Calu3 (cell line): ENCODE data around the gene LEMD2. TPM values are rescaled to one million over a fixed set of nuclear protein-coding genes. Genes with fewer than 3 reads are reported as not detected.

Experiments used
- BruUV-seq: library from RNA; stranded (reverse); fragments of 400-500 nt; replicated peaks from 2 replicates; lab custom pipeline; 2021; lab: Mats Ljungman, UMichigan
- CTCF ChIA-PET: fragments of 300-600 bp; sonication (Branson Sonifier 250); formaldehyde crosslinking; loops from one replicate; lab custom pipeline; 2022; ENCODE audit warnings: antibody characterized with exemption; lab: Charles Lee
- DNase-seq: peaks from one replicate; pipeline ENCODE4 v3.0.0; 2022
- H3K27ac Mint-ChIP-seq: one replicate; pipeline ENCODE4 v1.8.0; 2022; ENCODE audit warnings: mixed read lengths; ENCODE audit not compliant: unreplicated experiment
- H3K27me3 Mint-ChIP-seq: one replicate; pipeline ENCODE4 v1.8.0; 2022; ENCODE audit warnings: mixed read lengths; ENCODE audit not compliant: unreplicated experiment
- H3K36me3 Mint-ChIP-seq: one replicate; pipeline ENCODE4 v1.8.0; 2022; ENCODE audit warnings: mild to moderate bottlenecking, moderate library complexity, mixed read lengths; ENCODE audit not compliant: insufficient read depth, unreplicated experiment
- H3K4me1 Mint-ChIP-seq: one replicate; pipeline ENCODE4 v1.8.0; 2022; ENCODE audit warnings: mild to moderate bottlenecking, low read depth, mixed read lengths; ENCODE audit not compliant: unreplicated experiment
- H3K4me3 Mint-ChIP-seq: one replicate; pipeline ENCODE4 v1.8.0; 2022; ENCODE audit warnings: mild to moderate bottlenecking, low read depth, moderate library complexity, mixed read lengths; ENCODE audit not compliant: unreplicated experiment
- H3K9me3 Mint-ChIP-seq: one replicate; pipeline ENCODE4 v1.8.0; 2022; ENCODE audit warnings: low read depth, mixed read lengths; ENCODE audit not compliant: unreplicated experiment
- intact Hi-C: fragments of 100-400 bp; cut with micrococcal nuclease; formaldehyde crosslinking; loops from one replicate; pipeline ENCODE4 v1.10.0; 2022; ENCODE audit not compliant: unreplicated experiment
- total RNA-seq: library from RNA; stranded (reverse); gene quantifications from 2 replicates; pipeline ENCODE4 v1.2.3, GENCODE V29; 2022
- TF ChIP-seq, protein P1 (sequence below): fragments of 200-600 bp; IDR thresholded peaks from one replicate; pipeline ENCODE4 v1.8.0; 2022; ENCODE audit warnings: antibody characterized with exemption; ENCODE audit not compliant: unreplicated experiment

Gene LEMD2
- total RNA-seq, 1 experiment from 2014 or later, result 126 TPM

DNA sequence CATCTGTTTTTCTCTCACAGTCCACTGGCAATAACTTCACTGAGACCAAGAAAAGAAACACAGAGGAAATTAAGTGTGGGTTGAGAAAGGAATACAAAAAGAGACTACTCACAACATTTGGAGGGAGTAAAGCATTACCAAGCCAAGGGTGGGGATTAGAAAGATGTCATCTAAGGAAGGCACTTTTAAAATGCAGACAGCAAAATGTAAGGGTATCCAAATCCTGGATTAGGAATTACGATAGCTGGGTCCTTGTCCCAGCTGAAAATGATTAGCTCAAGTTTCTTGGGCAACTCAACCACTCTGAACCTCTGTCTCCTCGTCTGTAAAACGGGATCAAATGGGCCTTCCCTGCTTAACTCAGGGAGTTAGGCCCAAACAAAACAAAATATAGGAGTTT is 2.2 kb downstream of the LEMD2 start:
- Mint-ChIP-seq H3K4me1 (peaks cover 20% of the 10 kb centered on the region), H3K4me3 (no peak overlapping the region), H3K9me3 (no peaks in the 10 kb centered on the region), H3K27ac (no peak overlapping the region), H3K36me3 (peaks cover 32% of the 10 kb centered on the region), H3K27me3 (peaks cover 22% of the 10 kb centered on the region)
- DNase-seq, result no peak
- no TSS peak for BruUV-seq
- CTCF ChIA-PET, result interaction anchor here (0.6 to 2.1 kb wide), 2 partner anchors 16 to 140 kb away, joined by 3 to 5 read pairs; no protein-coding TSS in a partner anchor
- TF ChIP-seq, protein P1, sequence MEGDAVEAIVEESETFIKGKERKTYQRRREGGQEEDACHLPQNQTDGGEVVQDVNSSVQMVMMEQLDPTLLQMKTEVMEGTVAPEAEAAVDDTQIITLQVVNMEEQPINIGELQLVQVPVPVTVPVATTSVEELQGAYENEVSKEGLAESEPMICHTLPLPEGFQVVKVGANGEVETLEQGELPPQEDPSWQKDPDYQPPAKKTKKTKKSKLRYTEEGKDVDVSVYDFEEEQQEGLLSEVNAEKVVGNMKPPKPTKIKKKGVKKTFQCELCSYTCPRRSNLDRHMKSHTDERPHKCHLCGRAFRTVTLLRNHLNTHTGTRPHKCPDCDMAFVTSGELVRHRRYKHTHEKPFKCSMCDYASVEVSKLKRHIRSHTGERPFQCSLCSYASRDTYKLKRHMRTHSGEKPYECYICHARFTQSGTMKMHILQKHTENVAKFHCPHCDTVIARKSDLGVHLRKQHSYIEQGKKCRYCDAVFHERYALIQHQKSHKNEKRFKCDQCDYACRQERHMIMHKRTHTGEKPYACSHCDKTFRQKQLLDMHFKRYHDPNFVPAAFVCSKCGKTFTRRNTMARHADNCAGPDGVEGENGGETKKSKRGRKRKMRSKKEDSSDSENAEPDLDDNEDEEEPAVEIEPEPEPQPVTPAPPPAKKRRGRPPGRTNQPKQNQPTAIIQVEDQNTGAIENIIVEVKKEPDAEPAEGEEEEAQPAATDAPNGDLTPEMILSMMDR, result no peak
- intact Hi-C loops, result no loop called here

DNA sequence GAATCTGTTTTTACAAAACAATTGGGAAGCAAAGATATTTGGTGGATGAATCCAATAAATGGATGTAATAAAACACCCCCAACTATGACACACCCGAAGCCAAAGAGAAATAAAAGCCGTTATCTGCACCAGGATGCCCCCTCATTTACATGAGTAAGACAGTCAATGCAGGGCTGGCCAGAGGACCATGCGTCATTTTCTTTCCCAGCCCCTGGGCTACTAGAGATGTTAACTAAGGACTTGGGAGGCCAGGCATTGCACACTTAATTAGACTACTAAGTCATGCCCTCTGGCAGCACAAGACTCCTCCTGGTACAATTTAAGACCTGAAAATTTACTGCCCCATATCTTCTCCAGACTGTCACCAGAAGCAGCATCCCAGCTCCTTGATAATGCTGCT is 3.2 kb downstream of the LEMD2 start:
- intact Hi-C loops, result no loop called here
- peaks cover 32% of the 10 kb centered on the region for H3K36me3 Mint-ChIP-seq
- DNase-seq, result no peak
- no peak overlapping the region for H3K4me3 Mint-ChIP-seq
- no peak overlapping the region for H3K27ac Mint-ChIP-seq
- peaks cover 29% of the 10 kb centered on the region for H3K4me1 Mint-ChIP-seq
- no peaks in the 10 kb centered on the region for H3K9me3 Mint-ChIP-seq
- TF ChIP-seq, protein P1, result no peak
- peaks cover 13% of the 10 kb centered on the region for H3K27me3 Mint-ChIP-seq
- no TSS peak for BruUV-seq
- CTCF ChIA-PET, result no interaction called here

DNA sequence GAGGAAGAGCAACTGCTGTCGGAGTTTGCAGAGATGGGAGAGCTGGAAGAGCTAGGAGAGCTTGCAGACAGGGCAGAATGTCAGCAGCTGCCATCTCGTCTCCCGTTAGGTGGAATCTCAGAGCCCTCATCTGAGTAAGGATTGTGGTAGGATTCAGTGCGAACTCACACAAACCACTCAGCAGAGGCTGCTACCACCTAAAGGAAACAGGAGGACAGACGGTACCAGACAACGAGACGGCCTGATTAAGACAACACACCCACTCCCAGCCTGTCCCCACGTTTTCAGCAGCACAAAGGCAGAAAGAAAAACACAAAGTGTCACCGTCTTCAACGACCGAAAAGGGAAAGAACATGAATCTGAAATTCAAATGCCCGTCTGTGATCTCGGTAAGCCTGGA is 4.1 kb downstream of the LEMD2 start:
- H3K9me3 Mint-ChIP-seq, result no peaks in the 10 kb centered on the region
- intact Hi-C loops, result no loop called here
- H3K4me1 Mint-ChIP-seq, result peaks cover 36% of the 10 kb centered on the region

DNA sequence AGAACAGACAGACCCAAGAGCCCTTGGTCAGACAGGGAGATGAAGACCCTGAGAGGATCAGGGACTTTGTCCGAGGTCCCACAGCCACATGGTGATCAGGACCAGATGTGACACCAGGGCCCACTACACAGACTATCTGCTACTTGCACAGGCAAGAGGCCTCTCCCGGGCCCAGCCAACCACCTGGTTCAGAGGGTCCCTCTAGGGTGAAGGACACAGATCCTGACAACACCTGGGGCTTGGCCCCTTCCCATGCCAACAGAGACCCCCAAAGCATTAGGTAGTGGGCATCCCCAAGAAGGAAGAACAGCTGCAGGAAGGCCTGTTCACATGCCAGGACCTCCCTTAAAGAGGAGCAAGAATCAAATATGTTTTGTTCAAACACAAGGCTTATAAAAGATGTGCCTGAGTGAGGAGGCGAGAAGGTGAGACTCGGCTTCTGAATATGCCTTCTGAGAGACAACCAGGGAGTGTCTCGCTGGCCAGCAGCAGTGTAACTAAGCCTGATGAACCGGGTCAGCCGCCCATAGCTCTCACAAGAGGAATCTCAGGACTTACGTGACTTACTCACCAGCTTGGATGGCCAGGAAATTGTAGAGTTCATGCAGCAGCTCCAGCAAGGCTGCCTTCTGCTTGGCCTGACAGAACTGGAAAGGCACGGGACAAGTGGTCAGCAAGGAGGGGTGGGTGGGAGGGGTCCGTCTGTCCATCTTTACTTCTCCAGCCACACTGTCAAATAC is 5.0 kb downstream of the LEMD2 start:
- intact Hi-C loops, result no loop called here
- BruUV-seq, result no TSS peak
- no peaks in the 10 kb centered on the region for H3K27me3 Mint-ChIP-seq
- peaks cover 36% of the 10 kb centered on the region for H3K4me1 Mint-ChIP-seq
- H3K27ac Mint-ChIP-seq, result no peak overlapping the region
- DNase-seq, result no peak
- H3K4me3 Mint-ChIP-seq, result no peak overlapping the region
- no peaks in the 10 kb centered on the region for H3K9me3 Mint-ChIP-seq
- TF ChIP-seq, protein P1, result no peak
- H3K36me3 Mint-ChIP-seq, result peaks cover 43% of the 10 kb centered on the region
- CTCF ChIA-PET, result no interaction called here

More for the DNA sequence above, 4.1 kb downstream of the LEMD2 start:
- no TSS peak for BruUV-seq
- CTCF ChIA-PET, result no interaction called here
- no peak for DNase-seq
- Mint-ChIP-seq H3K27ac (no peak overlapping the region), H3K4me3 (no peak overlapping the region), H3K36me3 (peaks cover 40% of the 10 kb centered on the region), H3K27me3 (peaks cover 3% of the 10 kb centered on the region)
- TF ChIP-seq, protein P1, result no peak
